ENCODE data around the gene DDR2.
"Not testable (repeated sequence)": the region's sequence is repeated elsewhere in the genome, so short reads cannot be mapped to it uniquely, and the experiment has no call there.

DDR2 gene

GRCh38 chr1:162753998-162754585 is 121.8 kb downstream of the DDR2 start:
- in situ Hi-C loops (cut with MboI; ENCODE audit: low sequenced_read_pairs), result no loop called here

- in situ Hi-C loops (cut with MboI; ENCODE audit: low sequenced_read_pairs), result no loop called here
Observed at GRCh38 chr1:162755306-162755705, 123.0 kb downstream of the DDR2 start.

GRCh38 chr1:162756523-162756922 is 124.3 kb downstream of the DDR2 start:
- in situ Hi-C loops (cut with MboI; ENCODE audit: low sequenced_read_pairs), result no loop called here

GRCh38 chr1:162757476-162757875 is 125.2 kb downstream of the DDR2 start:
- in situ Hi-C loops (cut with MboI; ENCODE audit: low sequenced_read_pairs), result no loop called here

- in situ Hi-C loops (cut with MboI; ENCODE audit: low sequenced_read_pairs), result no loop called here
Observed at GRCh38 chr1:162765788-162766187, 133.5 kb downstream of the DDR2 start.

GRCh38 chr1:162772571-162773154 is 140.4 kb downstream of the DDR2 start:
- in situ Hi-C loops (cut with MboI; ENCODE audit: low sequenced_read_pairs), result no loop called here

- in situ Hi-C loops (cut with MboI; ENCODE audit: low sequenced_read_pairs), result no loop called here
Observed at GRCh38 chr1:162774007-162774406, 141.7 kb downstream of the DDR2 start.

GRCh38 chr1:162779043-162779442 is 146.8 kb downstream of the DDR2 start:
- in situ Hi-C loops (cut with MboI; ENCODE audit: low sequenced_read_pairs), result no loop called here

- in situ Hi-C loops (cut with MboI; ENCODE audit: low sequenced_read_pairs), result no loop called here
Observed at GRCh38 chr1:162782671-162783070, 150.4 kb downstream of the DDR2 start.

GRCh38 chr1:162784926-162785325 is 152.7 kb downstream of the DDR2 start:
- in situ Hi-C loops (cut with MboI; ENCODE audit: low sequenced_read_pairs), result not testable (repeated sequence)

GRCh38 chr1:162788783-162789182 is 156.5 kb downstream of the DDR2 start:
- in situ Hi-C loops (cut with MboI; ENCODE audit: low sequenced_read_pairs), result not testable (repeated sequence)

- in situ Hi-C loops (cut with MboI; ENCODE audit: low sequenced_read_pairs), result not testable (repeated sequence)
Observed at GRCh38 chr1:162790303-162790984, 158.2 kb downstream of the DDR2 start, which contains the start of gene HSD17B7. HSD17B7 (plus strand) TSS chr1:162790702; CDS start chr1:162790801, 99 bp downstream.

GRCh38 chr1:162790985-162791357 is 158.7 kb downstream of the DDR2 start:
- in situ Hi-C loops (cut with MboI; ENCODE audit: low sequenced_read_pairs), result not testable (repeated sequence)

- in situ Hi-C loops (cut with MboI; ENCODE audit: low sequenced_read_pairs), result not testable (repeated sequence)
Observed at GRCh38 chr1:162794284-162794683, 162.0 kb downstream of the DDR2 start.

GRCh38 chr1:162796617-162797279 is 164.5 kb downstream of the DDR2 start:
- in situ Hi-C loops (cut with MboI; ENCODE audit: low sequenced_read_pairs), result not testable (repeated sequence)

- in situ Hi-C loops (cut with MboI; ENCODE audit: low sequenced_read_pairs), result not testable (repeated sequence)
Observed at GRCh38 chr1:162799995-162800830, 167.9 kb downstream of the DDR2 start.

GRCh38 chr1:162807503-162807902 is 175.2 kb downstream of the DDR2 start:
- in situ Hi-C loops (cut with MboI; ENCODE audit: low sequenced_read_pairs), result not testable (repeated sequence)

- in situ Hi-C loops (cut with MboI; ENCODE audit: low sequenced_read_pairs), result not testable (repeated sequence)
Observed at GRCh38 chr1:162812357-162812756, 180.1 kb downstream of the DDR2 start.

- in situ Hi-C loops (cut with MboI; ENCODE audit: low sequenced_read_pairs), result not testable (repeated sequence)
Observed at GRCh38 chr1:162818136-162818535, 185.9 kb downstream of the DDR2 start.

- in situ Hi-C loops (cut with MboI; ENCODE audit: low sequenced_read_pairs), result not testable (repeated sequence)
Observed at GRCh38 chr1:162818666-162819065, 186.4 kb downstream of the DDR2 start.
